Stimulated activated CD8-positive, alpha-beta memory T cell treated with anti-CD3 and anti-CD28 coated beads, Interleukin-7, amount 100 ng/mL, for 1 hour (primary cell): ENCODE data around the gene TFPT.
A peak's percentile ranks its signal among the peaks of the same experiment; 100 is the strongest.

Experiments used
- DNase-seq, 2 donors: peaks; one replicate each; pipeline ENCODE4 v3.0.0-alpha.2; 2020; ENCODE audit warnings: low read depth in 2 of 2

The TFPT gene

DNA sequence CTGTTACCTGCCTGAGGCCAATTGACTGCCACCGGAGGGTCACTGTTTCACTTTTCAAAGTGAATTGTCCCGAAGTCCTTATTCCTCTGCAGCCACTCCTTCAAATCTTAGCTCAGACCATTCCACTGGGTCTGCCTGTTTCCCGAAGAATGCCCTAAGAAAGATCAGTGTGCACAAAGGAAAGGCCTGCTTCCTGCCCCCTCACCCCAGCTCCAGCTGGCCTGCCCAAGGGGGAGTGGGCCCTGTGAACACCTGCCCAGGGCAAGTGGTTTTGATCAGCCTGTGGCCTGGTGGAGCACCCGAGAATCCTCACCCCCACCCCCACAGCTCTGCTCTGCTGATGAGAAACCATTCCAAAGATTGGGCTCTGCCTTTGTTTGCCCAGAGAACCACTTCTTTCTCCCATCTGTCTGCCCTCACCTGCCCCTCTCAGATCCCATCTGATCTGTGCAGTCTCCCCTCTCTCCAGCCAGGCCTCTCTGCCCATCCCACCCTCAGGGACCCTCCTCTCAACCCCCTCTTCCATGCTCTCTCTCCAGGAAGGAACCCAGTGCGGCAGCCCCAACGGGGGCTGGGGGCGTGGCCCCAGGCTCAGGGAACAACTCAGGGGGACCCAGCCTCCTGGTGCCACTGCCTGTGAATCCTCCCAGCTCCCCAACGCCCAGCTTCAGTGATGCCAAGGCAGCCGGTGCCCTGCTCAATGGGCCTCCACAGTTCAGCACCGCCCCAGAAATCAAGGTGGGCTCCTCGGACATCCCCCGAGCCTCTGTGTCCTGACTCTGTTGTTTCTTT lies 33.8 kb upstream of the TFPT start:
- no peak for DNase-seq

DNA sequence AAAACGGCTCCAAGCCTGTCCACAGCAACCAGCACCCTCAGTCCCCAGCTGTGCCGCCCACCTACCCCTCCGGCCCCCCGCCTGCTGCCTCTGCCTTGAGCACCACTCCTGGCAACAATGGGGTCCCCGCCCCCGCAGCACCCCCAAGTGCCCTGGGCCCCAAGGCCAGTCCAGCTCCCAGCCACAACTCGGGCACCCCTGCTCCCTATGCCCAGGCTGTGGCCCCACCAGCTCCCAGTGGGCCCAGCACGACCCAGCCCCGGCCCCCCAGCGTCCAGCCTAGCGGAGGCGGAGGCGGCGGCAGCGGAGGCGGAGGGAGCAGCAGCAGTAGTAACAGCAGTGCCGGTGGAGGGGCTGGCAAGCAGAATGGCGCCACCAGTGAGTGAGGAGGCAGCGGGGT lies 32.7 kb upstream of the TFPT start:
- no peak for DNase-seq

DNA sequence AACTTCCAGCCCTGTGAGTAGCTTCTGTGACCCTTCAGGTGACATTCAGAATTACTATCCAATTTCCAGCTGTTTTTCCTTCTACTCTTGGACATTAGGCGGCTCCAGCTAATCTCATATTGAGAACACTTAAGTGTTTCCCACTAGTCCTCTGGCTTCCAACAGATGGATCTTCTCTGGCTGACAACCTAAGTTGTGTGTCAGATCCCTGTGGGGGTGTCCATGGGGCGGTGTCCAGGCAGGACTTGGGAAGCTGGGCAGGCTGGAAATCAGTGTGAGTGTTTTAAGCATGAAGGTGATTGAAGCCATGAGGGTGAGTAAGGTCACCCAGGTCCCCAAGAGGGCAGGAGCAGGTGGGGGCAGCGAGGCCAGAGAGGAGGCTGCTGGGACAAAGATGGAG lies 32.2 kb upstream of the TFPT start:
- DNase-seq = no peak

DNA sequence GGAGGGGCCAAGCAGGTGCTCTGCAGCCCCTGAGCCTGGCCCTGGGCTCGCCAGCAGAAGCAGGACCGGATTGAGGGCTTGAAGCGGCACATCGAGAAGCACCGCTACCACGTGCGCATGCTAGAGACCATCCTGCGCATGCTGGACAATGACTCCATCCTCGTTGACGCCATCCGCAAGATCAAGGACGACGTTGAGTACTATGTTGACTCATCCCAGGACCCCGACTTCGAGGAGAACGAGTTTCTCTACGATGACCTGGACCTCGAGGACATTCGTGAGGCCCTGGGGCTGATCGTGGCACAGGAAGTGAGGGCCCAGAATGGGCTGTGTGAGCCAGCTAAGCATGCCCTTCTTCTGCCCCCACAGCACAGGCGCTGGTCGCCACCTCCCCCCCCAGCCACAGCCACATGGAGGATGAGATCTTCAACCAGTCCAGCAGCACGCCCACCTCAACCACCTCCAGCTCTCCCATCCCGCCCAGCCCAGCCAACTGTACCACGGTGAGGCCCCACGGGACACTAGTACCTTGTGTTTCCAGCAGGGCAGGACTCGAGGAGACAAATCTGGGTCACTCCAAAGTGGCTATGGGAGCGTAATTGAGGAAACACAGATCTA lies 30.2 kb upstream of the TFPT start:
- DNase-seq = no peak

DNA sequence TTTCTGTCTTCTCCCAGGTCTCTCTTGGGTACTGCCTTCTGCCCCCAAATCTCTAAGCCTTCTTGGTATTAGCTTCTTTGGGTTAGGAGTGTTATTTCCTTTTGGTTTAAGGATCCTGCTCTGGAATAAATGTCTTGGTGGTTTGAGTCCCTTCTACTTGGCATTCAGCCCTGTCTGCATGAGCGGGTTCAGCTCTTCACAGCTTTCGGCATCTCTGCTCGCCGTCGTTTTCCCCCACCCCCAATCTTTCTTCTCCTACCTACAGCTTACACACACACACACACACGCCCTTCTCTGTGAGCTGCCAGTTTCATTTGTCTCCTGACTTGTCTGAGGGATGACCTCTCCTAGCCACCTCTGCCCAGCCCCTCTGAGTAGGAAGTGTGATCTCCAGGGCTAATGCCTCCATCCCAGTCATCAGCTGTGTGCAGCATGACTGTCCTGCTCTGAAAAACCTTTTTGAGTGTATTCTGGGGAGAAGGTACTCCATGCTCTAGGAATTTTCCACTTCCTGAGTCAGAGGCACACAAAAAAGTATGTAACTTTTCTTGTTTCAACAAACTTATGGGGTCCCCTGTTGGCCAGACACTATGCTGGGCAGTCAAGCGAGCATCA lies 26.8 kb upstream of the TFPT start:
- DNase-seq = no peak

DNA sequence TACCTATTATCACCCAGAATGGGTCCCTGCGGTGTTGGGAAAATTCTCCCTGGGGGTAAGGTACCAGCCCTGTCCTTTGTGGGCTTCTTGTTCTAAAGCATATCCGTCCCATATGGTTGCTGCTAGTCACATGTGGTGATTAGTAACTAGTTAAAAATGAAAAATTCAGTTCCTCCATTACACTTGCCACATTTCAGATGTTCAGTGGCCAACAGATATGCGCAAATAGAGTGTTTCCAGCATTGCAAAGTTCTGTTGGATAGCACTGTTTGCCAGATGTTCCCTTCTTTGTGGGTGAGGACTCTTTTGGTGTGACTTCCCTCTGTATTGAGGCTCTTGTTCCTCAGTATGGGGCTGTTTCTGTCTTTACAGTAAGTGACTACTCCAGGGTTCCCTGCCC lies 25.9 kb upstream of the TFPT start:
- DNase-seq = no peak

DNA sequence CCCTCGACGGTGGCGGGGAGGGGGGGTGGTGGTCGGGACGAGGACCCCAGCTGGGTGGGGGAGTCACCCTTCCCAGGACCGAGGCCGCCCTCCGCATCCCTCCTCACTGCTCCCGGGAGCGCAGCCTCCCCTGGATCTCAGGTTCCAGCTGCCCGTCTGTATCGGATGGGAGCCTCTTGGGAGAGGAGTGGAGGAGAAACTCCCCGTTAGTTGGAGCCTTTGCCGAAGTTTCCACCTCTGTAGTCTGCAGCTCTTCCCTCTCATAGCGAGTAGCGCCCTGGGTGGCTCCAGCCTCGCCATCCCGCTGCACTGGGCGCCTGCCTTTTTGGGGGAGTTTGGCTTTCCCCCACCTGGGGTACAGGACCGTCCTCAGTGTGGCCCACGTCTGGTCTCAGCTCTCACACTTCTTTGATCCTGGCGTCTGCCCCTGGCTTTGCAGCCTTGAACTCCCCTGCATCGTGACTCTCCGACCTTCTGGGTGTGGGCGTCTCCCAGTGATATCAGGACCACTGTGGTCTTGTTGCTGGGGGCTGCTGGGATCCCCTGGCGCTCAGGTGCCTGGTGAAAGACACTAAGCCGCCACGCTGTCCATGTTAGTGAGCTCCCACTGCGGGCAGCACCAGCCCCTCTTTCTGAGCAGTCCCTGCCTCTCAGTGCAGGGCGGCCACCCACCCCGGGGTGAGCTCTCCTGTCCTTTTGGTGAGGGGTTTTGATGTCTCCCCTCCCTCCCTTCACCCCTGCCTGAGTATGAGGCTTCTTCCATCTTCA lies 23.2 kb upstream of the TFPT start:
- DNase-seq = no peak

DNA sequence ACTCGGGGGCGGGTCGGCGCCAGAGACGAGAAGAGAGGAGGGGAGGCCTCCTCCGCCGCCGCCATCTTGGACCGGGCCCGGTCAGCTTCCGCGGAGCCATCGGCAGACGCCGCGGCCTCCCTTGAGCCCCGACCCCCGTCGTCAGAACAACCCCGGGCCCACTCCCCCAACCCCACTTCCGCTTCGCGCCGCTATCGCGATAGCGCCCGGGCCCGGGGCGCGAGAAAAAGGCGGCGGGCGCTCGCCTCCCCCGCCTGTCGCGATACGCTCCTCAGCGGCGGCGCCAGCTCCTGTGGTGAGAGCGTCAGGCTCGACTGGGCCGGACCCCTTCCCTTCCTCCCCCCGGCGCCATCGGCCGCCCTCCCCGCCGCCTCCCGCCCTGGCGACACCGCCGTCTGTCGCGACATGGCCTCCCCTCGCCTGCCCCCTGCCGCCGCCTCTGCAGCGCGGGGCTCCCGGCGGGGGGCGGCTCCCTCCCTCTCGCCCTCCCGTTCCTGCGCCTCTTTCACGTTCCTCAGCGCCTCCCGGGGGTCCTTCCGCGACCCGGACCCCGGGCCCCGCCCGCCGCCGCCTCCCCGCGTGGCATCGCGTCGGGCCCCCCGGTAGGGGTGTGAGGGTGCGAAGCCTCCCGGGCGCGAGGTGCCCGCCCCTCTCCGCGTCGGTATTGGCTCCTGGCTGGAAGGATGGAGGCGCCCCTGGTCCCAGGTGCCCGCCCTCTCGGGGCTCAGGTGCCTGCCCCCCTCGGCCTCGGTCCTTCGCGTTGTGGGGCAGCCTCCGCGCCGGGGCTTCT lies 22.4 kb upstream of the TFPT start, which contains the start of gene CNOT3:
TSS of gene CNOT3 (plus strand) at position 64 of the 790 bp plus-strand sequence. CDS start 5,217 bp downstream, outside the sequence.
- DNase-seq = no peak

DNA sequence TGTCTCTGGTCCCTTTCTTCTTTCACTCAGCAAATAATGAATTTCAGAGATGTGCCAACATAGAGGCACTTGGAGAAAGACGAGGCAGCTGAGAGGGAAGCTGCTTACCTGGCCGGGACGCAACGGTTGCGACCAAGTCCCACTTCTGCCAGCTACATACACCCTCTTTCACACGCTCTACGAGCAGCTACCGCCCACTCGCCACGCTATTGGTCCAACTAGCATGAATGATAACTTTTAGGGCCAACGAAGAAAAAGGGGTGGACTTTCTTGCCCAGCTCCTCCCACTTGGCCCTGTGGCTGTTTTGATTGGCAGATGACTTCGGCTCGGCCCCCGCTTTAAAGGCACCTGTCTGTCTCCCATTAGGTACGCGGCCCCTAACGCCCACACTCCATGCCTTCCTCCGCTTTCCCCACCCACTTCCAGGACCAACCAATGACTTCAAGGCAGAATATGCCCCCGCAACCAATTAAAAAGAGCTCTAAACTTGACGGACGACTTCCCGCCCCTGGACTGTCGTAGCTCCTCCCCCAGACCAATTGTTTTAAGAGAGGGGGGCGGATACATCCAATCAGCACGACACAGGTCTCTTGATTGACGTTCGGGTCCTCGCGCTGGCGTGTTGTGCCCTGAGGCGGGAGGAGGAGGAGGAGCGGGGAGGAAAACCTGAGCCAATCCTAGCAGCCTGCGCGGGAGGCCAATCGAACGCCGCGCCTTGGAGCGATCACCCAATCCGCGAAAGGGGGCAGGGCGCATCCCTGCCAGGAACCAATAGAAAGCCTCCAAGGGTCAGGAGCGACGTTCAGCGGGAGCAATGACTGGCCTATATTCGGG lies 21.6 kb upstream of the TFPT start:
- peak; percentile 95 to 96 for DNase-seq

DNA sequence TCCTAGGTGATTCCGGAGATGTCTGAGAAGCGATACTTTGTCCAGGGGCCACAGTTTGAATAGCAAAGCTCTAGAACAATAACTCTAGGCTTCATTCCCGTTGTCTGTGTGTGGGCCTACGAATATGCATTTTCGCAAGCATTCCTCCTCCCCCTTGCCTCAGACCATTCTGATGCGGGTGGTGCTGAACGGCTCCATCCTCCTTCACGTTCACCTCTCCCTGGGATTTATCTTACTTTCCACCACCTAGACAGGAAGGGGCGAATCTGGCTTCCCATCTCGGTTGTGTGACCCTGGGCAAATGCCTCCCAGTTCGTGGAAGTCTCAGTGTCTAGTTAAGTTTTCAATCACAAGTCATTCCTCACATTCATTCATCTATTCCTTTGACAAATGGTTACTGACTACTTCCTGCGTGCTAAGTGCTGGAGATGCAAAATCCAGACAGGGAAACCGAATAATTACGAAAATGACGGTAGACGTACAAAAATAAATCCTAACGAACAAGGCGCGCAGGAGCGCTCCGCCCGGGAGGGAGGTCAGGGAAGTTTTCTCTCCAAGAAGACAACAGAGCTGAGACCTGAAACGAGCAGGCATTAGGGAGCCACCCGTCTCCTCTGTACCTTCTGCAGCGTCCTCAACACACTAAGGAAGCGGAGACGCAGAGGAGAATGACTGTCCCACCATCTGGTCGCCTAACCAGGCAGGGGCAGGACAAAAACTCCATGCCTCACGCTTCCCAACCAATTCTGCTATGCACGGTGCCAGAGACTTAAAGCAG lies 20.8 kb upstream of the TFPT start:
- DNase-seq = no peak

DNA sequence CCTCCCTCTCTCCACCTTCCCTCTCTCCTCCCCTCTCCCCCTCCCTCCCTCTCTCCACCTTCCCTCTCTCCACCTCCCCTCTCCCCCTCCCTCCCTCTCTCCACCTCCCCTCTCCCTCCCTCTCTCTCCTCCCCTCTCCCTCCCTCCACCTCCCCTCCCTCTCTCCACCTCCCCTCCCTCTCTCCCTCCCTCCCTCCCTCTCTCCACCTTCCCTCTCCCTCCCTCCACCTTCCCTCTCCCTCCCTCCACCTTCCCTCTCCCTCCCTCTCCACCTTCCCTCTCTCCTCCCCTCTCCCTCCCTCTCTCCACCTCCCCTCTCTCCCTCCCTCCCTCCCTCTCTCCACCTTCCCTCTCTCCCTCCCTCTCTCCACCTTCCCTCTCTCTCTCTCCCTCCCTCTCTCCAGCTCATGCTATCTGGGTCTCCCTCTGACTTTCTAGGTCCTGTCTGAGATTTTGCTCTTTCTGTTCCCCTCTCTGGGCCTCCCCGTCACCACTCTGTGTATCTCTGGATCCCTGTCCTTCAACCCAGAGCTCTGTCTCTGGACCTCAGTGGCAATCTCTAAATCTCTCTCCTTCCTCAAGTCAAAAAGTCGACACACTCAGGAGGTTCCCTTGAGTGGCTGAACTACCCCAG lies 18.6 kb upstream of the TFPT start:
- no peak for DNase-seq

DNA sequence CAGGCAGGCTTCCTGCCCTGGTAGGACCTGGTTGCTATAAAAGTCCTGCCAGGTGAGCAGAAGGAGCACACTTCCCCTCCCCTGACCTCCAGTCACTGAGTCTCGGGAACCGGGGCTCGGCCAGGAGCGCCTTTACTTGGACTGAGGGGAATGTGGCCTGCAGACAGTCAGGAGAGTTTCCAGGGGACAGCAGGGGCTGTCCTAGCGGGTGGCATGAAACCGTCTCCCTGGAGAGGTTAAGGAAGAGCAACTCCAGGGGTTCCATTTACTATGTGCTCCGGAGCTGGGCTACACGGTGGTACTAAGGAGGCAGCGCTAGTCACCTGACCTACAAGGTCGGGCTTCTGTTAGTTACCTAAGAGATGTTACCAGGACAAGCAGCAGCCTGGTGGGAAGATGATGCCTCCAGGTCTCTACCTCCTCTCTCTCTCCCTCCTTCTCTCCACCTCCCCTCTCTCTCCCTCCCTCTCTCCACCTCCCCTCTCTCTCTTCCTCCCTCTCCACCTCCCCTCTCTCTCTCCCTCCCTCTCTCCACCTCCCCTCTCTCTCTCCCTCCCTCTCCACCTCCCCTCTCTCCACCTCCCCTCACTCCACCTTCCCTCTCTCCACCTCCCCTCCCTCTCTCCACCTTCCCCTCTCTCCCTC lies 18.0 kb upstream of the TFPT start:
- no peak for DNase-seq

DNA sequence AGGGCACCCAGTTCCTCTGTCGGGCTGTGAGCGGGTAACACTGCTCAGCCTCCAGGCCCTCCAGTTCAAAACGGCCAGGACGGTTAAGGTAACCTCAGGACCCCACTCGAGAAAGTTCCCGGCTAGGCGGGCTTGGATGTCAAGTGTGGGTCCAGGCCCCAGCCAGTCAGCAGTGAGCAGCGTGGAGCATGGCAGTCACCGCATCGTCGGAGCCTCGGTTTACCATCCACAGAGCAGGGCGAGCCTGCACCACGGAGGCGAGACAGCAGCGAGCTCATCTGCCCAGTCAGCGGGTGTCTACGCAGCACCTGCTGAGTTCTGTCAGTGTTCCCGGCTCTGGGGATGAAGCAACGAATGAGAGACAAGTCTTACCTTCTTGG lies 14.2 kb upstream of the TFPT start:
- no peak for DNase-seq

DNA sequence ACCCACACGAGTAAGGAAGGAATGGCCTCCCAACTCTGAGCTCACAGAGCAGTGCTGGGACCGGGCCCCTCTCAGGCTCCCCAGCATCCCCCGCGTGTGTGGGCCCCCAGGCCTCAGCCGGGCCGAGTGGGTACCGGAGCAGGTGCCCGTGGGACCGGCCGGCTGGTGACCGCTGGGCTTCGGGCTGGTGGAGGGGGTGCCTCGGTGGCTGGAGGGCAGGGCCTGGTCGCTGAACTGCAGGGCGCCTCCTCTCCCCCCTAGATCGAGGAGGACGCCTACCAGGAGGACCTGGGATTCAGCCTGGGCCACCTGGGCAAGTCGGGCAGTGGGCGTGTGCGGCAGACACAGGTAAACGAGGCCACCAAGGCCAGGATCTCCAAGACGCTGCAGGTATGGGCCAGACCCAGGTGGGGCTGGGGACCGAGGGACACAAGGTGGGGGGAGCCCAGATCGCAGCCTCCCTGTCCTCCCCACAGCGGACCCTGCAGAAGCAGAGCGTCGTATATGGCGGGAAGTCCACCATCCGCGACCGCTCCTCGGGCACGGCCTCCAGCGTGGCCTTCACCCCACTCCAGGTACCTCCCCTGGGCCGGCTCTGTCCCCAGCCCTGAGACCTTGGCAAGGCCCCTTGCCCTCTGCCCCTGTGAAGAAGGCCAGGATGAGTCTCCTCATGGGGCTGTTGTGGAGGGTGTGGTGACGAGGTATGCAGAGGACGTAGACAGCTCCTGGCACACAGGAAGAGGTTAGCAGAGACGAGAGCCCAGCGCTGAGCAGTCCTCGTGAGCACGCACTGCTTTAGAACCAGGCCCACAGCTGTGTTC lies 13.5 kb upstream of the TFPT start:
- no peak for DNase-seq

DNA sequence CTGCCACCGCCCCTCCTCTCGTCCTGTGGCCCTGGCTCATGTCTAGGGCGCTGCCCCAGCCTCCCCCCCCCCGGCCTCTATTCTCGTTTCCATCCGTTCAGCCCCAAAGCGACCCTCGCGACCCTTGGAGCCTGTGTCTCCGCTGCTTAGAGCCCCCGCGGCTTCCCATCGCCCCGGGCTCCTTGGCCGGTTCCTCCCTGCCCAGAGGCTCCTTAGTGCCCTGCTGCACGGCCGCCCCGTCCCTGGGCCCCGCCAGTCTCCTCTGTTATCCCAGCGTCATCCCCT lies 12.9 kb upstream of the TFPT start:
- no peak for DNase-seq

DNA sequence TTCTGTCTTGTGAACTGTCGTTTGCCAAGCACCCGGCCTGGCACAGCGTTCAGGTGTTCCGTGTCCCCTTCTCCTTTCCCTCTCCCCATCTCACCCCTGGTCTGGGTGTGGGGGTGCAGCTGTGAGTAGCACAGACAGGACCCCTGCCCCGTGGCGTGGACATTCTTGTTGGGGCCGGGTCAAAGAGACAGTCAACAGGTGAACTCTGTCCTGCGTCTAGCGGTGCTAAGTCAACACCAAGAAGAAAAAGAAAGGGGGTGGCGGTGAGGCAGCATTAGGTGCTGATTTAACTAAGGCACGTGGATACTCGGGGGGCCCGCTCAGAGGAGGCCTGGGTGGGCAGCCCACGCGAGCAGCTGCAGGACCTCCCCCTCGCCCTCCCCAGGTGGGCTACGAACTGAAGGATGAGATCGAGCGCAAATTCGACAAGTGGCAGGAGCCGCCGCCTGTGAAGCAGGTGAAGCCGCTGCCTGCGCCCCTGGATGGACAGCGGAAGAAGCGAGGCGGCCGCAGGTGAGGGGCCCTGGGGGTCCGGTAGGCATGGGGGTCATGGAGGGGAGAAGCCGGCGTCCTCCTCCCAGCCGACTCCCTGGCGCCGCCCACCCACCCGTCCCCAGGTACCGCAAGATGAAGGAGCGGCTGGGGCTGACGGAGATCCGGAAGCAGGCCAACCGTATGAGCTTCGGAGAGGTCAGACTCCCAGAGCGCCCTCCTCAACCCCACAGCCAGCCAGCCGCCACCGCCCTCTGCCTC lies 12.4 kb upstream of the TFPT start:
- no peak for DNase-seq

DNA sequence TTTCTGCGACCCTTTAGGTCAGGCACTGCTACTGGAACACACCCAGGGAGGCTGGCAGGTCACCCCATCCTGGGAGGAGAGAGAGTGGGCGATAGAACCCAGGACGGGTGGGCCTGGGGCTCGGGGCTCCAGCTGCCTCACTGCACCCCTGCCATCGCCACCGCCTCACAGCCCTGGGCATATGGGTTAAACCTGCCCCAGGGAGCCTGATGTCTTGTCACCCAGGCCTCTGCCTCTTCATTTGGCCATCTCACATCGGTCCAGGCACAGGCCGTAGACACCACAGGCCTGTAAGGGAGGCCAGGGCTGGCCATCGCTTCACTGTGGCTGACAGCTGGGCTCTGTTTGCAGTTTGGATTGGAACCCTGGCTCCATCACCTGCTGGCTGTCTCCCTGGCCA lies 10.3 kb upstream of the TFPT start:
- DNase-seq = no peak

DNA sequence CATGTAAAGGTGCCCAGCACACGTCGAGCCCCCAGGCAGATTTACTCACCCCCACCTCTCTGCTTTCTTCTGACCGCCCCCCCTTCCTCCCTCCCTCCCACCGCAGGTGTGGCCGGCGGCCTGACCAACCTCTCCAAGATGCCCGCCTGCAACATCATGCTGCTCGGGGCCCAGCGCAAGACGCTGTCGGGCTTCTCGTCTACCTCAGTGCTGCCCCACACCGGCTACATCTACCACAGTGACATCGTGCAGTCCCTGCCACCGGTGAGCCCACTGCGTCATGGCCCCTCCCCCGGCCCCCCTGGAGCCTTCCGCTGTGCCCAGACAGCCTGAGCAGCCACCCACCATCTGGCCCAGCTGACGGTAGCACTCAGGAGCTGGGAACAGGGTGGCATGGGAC lies 8.9 kb upstream of the TFPT start:
- DNase-seq = no peak
